Panc1 (cell line): ENCODE measurements around the gene TMEM63C. TPM values are rescaled to one million over a fixed set of nuclear protein-coding genes. Genes with fewer than 3 reads are reported as not detected.

Experiments
- ATAC-seq: fragments of 200-7000 bp; cut with Tn5 transposase; 2 replicates; pipeline ENCODE4 v1.9.1; 2020; ENCODE audit warnings: mild to moderate bottlenecking, moderate library complexity
- Bru-seq: library from RNA; stranded (reverse); fragments of 400-500 nt; gene quantifications from one replicate; lab custom pipeline; 2021; lab: Mats Ljungman, UMichigan
- BruChase-seq, 2 experiments: library from RNA; stranded (reverse); fragments of 400-500 nt; gene quantifications; one replicate each; lab custom pipeline; 2021; lab: Mats Ljungman, UMichigan
- BruUV-seq: library from RNA; stranded (reverse); fragments of 400-500 nt; replicated peaks from 2 replicates; lab custom pipeline; 2021; lab: Mats Ljungman, UMichigan
- CTCF ChIA-PET: fragments of 300-600 bp; sonication (Branson Sonifier 250); formaldehyde crosslinking; loops from one replicate; lab custom pipeline; 2022; ENCODE audit warnings: antibody characterized with exemption; lab: Charles Lee
- POLR2A ChIA-PET: fragments of 300-600 bp; sonication (Branson Sonifier 250); formaldehyde crosslinking; loops from one replicate; lab custom pipeline; 2022; ENCODE audit warnings: antibody characterized with exemption; lab: Charles Lee
- DNase-seq: peaks from one replicate; pipeline ENCODE4 v3.0.0-alpha.2; 2010; ENCODE audit warnings: low read depth, low spot score
- H3K27ac ChIP-seq: 2 replicates; pipeline ENCODE4 v1.5.1; 2011; ENCODE audit warnings: mild to moderate bottlenecking, low read length, inconsistent platforms
- H3K27me3 ChIP-seq: fragments of 200-500 bp; sonication (Bioruptor generic); 2 replicates; pipeline ENCODE4 v1.6.0; 2014; ENCODE audit warnings: low read length, inconsistent platforms; ENCODE audit not compliant: control insufficient read depth, insufficient read depth
- H3K36me3 ChIP-seq: fragments of 200-500 bp; sonication (Bioruptor generic); 2 replicates; pipeline ENCODE4 v1.5.1; 2014; ENCODE audit warnings: inconsistent platforms, mild to moderate bottlenecking, low read length, moderate library complexity; ENCODE audit not compliant: control insufficient read depth, insufficient read depth
- H3K4me1 ChIP-seq: 2 replicates; pipeline ENCODE4 v1.5.1; 2011; ENCODE audit warnings: inconsistent platforms, mild to moderate bottlenecking, low read length, moderate library complexity; ENCODE audit not compliant: control insufficient read depth, insufficient read depth
- H3K4me3 ChIP-seq, 2 experiments: 2 replicates each; pipeline ENCODE4 v1.5.1; 2011 to 2012; ENCODE audit warnings: low read depth in 2 of 2, low read length in 2 of 2, mild to moderate bottlenecking in 2 of 2, inconsistent platforms in 1 of 2, moderate library complexity in 1 of 2
- H3K9me3 ChIP-seq: fragments of 200-500 bp; sonication (Bioruptor generic); 2 replicates; pipeline ENCODE4 v1.5.1; 2014; ENCODE audit warnings: low read depth, mild to moderate bottlenecking, inconsistent platforms, low read length, moderate library complexity; ENCODE audit not compliant: control insufficient read depth, insufficient read depth
- POLR2AphosphoS5 ChIP-seq: IDR thresholded peaks from 2 replicates; pipeline ENCODE4 v1.6.1; 2012; ENCODE audit warnings: mild to moderate bottlenecking, low read depth, low read length, moderate library complexity
- SIN3A ChIP-seq: IDR thresholded peaks from 2 replicates; pipeline ENCODE4 v1.6.1; 2012; ENCODE audit warnings: low read depth, mild to moderate bottlenecking, low read length, moderate library complexity, borderline replicate concordance; ENCODE audit not compliant: insufficient read depth
- TCF7L2 ChIP-seq: IDR thresholded peaks from 2 replicates; pipeline ENCODE4 v1.6.1; 2011; ENCODE audit warnings: mild to moderate bottlenecking, low read depth, low read length, inconsistent platforms
- in situ Hi-C: cut with HindIII; loops from 2 replicates; pipeline ENCODE4 v1.10.0; 2016; ENCODE audit warnings: low sequenced_read_pairs, low pct_unique_long_range_greater_than_20kb
- intact Hi-C: fragments of 100-400 bp; cut with micrococcal nuclease; formaldehyde crosslinking; loops from one replicate; pipeline ENCODE4 v1.10.0; 2022; ENCODE audit not compliant: unreplicated experiment
- long read RNA-seq: library from polyadenylated mRNA; unstranded; transcript quantifications from one replicate; pipeline ENCODE4 v2.0.0, GENCODE V29; 2021; ENCODE audit not compliant: unreplicated experiment
- polyA plus RNA-seq: library from polyadenylated mRNA; unstranded; fragments of >200 nt; gene quantifications from one replicate; pipeline ENCODE4 v1.2.1, GENCODE V29; 2012; ENCODE audit warnings: missing spikeins; ENCODE audit not compliant: insufficient read length
- total RNA-seq: library from RNA; stranded (reverse); gene quantifications from one replicate; pipeline ENCODE4 v1.2.1, GENCODE V29; 2021; ENCODE audit not compliant: unreplicated experiment
- TF ChIP-seq, protein P1 (sequence below): fragments of 450-650 bp; IDR thresholded peaks from 2 replicates; pipeline ENCODE4 v1.5.1; 2017; ENCODE audit warnings: mild to moderate bottlenecking
- TF ChIP-seq, protein P2 (sequence below), 2 experiments: IDR thresholded peaks; 2 replicates each; pipeline ENCODE4 v1.6.1; 2011 to 2012; ENCODE audit warnings: low read depth in 2 of 2, control low read depth in 1 of 2, low read length in 1 of 2, mild to moderate bottlenecking in 1 of 2, moderate library complexity in 1 of 2; ENCODE audit not compliant: insufficient read depth in 1 of 2

TMEM63C gene, protein sequence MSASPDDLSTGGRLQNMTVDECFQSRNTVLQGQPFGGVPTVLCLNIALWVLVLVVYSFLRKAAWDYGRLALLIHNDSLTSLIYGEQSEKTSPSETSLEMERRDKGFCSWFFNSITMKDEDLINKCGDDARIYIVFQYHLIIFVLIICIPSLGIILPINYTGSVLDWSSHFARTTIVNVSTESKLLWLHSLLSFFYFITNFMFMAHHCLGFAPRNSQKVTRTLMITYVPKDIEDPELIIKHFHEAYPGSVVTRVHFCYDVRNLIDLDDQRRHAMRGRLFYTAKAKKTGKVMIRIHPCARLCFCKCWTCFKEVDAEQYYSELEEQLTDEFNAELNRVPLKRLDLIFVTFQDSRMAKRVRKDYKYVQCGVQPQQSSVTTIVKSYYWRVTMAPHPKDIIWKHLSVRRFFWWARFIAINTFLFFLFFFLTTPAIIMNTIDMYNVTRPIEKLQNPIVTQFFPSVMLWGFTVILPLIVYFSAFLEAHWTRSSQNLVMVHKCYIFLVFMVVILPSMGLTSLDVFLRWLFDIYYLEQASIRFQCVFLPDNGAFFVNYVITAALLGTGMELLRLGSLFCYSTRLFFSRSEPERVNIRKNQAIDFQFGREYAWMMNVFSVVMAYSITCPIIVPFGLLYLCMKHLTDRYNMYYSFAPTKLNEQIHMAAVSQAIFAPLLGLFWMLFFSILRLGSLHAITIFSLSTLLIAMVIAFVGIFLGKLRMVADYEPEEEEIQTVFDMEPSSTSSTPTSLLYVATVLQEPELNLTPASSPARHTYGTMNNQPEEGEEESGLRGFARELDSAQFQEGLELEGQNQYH
- total RNA-seq (2.4 TPM), Bru-seq, nascent RNA (percentile 26 among the genes with signal in this experiment), BruChase-seq, experiment 1, labeled RNA remaining after a 2-hour chase (percentile 29 among the genes with signal in this experiment), BruChase-seq, experiment 2, labeled RNA remaining after a 6-hour chase (percentile 33 among the genes with signal in this experiment)
- 4.1 TPM for polyA plus RNA-seq
- long read RNA-seq, partial matches to known transcripts = 0 of 1 reads
- long read RNA-seq, other reads (novel, unspliced or antisense) = 1 of 1 reads

GRCh38 chr14:77181603-77182437 lies at the start of gene TMEM63C:
TSS of gene TMEM63C (plus strand) at chr14:77181798. CDS start at chr14:77218814, 37,016 bp downstream.
- no peaks in the 10 kb centered on the region for H3K27me3 ChIP-seq
- H3K4me1 ChIP-seq = no peaks in the 10 kb centered on the region; the same call in 1 of the 2 replicates
- TF ChIP-seq SIN3A = no peak
- TF ChIP-seq, protein P1, sequence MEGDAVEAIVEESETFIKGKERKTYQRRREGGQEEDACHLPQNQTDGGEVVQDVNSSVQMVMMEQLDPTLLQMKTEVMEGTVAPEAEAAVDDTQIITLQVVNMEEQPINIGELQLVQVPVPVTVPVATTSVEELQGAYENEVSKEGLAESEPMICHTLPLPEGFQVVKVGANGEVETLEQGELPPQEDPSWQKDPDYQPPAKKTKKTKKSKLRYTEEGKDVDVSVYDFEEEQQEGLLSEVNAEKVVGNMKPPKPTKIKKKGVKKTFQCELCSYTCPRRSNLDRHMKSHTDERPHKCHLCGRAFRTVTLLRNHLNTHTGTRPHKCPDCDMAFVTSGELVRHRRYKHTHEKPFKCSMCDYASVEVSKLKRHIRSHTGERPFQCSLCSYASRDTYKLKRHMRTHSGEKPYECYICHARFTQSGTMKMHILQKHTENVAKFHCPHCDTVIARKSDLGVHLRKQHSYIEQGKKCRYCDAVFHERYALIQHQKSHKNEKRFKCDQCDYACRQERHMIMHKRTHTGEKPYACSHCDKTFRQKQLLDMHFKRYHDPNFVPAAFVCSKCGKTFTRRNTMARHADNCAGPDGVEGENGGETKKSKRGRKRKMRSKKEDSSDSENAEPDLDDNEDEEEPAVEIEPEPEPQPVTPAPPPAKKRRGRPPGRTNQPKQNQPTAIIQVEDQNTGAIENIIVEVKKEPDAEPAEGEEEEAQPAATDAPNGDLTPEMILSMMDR = no peak
- TF ChIP-seq, protein P2, sequence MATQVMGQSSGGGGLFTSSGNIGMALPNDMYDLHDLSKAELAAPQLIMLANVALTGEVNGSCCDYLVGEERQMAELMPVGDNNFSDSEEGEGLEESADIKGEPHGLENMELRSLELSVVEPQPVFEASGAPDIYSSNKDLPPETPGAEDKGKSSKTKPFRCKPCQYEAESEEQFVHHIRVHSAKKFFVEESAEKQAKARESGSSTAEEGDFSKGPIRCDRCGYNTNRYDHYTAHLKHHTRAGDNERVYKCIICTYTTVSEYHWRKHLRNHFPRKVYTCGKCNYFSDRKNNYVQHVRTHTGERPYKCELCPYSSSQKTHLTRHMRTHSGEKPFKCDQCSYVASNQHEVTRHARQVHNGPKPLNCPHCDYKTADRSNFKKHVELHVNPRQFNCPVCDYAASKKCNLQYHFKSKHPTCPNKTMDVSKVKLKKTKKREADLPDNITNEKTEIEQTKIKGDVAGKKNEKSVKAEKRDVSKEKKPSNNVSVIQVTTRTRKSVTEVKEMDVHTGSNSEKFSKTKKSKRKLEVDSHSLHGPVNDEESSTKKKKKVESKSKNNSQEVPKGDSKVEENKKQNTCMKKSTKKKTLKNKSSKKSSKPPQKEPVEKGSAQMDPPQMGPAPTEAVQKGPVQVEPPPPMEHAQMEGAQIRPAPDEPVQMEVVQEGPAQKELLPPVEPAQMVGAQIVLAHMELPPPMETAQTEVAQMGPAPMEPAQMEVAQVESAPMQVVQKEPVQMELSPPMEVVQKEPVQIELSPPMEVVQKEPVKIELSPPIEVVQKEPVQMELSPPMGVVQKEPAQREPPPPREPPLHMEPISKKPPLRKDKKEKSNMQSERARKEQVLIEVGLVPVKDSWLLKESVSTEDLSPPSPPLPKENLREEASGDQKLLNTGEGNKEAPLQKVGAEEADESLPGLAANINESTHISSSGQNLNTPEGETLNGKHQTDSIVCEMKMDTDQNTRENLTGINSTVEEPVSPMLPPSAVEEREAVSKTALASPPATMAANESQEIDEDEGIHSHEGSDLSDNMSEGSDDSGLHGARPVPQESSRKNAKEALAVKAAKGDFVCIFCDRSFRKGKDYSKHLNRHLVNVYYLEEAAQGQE (IDR thresholded peaks at IDR 0.05; ENCODE audit: insufficient read depth in 1 of 2, low read depth in 2 of 2, low read length in 1 of 2) = no peak
- TF ChIP-seq POLR2AphosphoS5 = no peak
- no peak for TF ChIP-seq TCF7L2
- no peak for DNase-seq
- ATAC-seq = peak; percentile 95
- peak within 1 kb of the TSS; percentile 56 to 62 for H3K4me3 ChIP-seq
- BruUV-seq = no TSS peak
- POLR2A ChIA-PET = no interaction called here
- CTCF ChIA-PET = no interaction called here
- no peaks in the 10 kb centered on the region; the same call in 1 of the 2 replicates for H3K36me3 ChIP-seq
- in situ Hi-C loops = no loop called here
- intact Hi-C loops = no loop called here
- no peaks in the 10 kb centered on the region for H3K9me3 ChIP-seq
- H3K27ac ChIP-seq = no peak within 1 kb of the TSS

- Histone ChIP-seq H3K27me3 (no peaks in the 10 kb centered on the region; the same call in 1 of the 2 replicates), H3K4me1 (no peaks in the 10 kb centered on the region), H3K36me3 (no peaks in the 10 kb centered on the region), H3K27ac (no peak overlapping the region), H3K9me3 (no peaks in the 10 kb centered on the region), H3K4me3 (no peak overlapping the region)
- in situ Hi-C loops = no loop called here
- TF ChIP-seq, protein P2 (IDR thresholded peaks at IDR 0.05; ENCODE audit: insufficient read depth in 1 of 2, low read depth in 2 of 2, low read length in 1 of 2) = no peak
- no peak for TF ChIP-seq TCF7L2
- TF ChIP-seq, protein P1 = no peak
- no peak for TF ChIP-seq SIN3A
- TF ChIP-seq POLR2AphosphoS5 = no peak
- CTCF ChIA-PET = no interaction called here
- DNase-seq (no peak), ATAC-seq (no peak)
- POLR2A ChIA-PET = no interaction called here
- no TSS peak for BruUV-seq
- intact Hi-C loops = no loop called here
These were observed 49.6 kb upstream of the TMEM63C start for GRCh38 chr14:77131871-77132486.
